Measurements from ENCODE around the gene CCER1. TPM values are rescaled to one million over a fixed set of nuclear protein-coding genes. Genes with fewer than 3 reads are reported as not detected.

Gene CCER1
- total RNA-seq, 1 donor from 2014 or later, result not detected

- H3K4me1 ChIP-seq (ENCODE audit: insufficient read depth, low read length), result peaks cover 8% of the 10 kb centered on the region
- peak overlapping the region; percentile 12 for H2AFZ ChIP-seq (ENCODE audit: low read depth, low read length)
- no peak for TF ChIP-seq CTCF (IDR thresholded peaks at IDR 0.05; ENCODE audit: insufficient read depth, low read depth, low read length)
- no peak for TF ChIP-seq EZH2 (IDR thresholded peaks at IDR 0.05; ENCODE audit: insufficient read depth, low read length)
- H3K4me3 ChIP-seq (ENCODE audit: insufficient read depth, low read depth, low read length), result no peak overlapping the region
- DNase-seq (ENCODE audit: low read depth) (peak; percentile 63), FAIRE-seq (peak; percentile 78)
- no peak overlapping the region for H3K4me3 Mint-ChIP-seq (ENCODE audit: unreplicated experiment)
- no peaks in the 10 kb centered on the region for H3K36me3 ChIP-seq (ENCODE audit: insufficient read depth, low read length)
- H3K4me1 Mint-ChIP-seq (ENCODE audit: low read depth, unreplicated experiment), result peaks cover 13% of the 10 kb centered on the region
- H3K36me3 Mint-ChIP-seq (ENCODE audit: low read depth, unreplicated experiment), result no peaks in the 10 kb centered on the region
- no peaks in the 10 kb centered on the region for H3K9me3 ChIP-seq (ENCODE audit: insufficient read depth, low read depth, low read length)
- peak overlapping the region; percentile 54 for H3K4me2 ChIP-seq (ENCODE audit: low read length)
- no peaks in the 10 kb centered on the region for H3K9me3 Mint-ChIP-seq (ENCODE audit: unreplicated experiment)
- H3K27me3 ChIP-seq (ENCODE audit: insufficient read depth, low read length), result no peaks in the 10 kb centered on the region
- H3K27me3 Mint-ChIP-seq (ENCODE audit: low read depth, unreplicated experiment), result no peaks in the 10 kb centered on the region
- H3K9ac ChIP-seq (ENCODE audit: low read length), result no peak overlapping the region
- no peak overlapping the region for H3K27ac Mint-ChIP-seq (ENCODE audit: unreplicated experiment)
- H3K27ac ChIP-seq (ENCODE audit: low read depth, low read length), result peak overlapping the region; percentile 16
- H4K20me1 ChIP-seq (ENCODE audit: insufficient read depth, low read length), result no peaks in the 10 kb centered on the region
- no peaks in the 10 kb centered on the region for H3K79me2 ChIP-seq (ENCODE audit: insufficient read depth, low read length)
Observed at GRCh38 chr12:90974286-90974685, 19.3 kb upstream of the CCER1 start.

- H3K36me3 Mint-ChIP-seq (ENCODE audit: low read depth, unreplicated experiment), result no peaks in the 10 kb centered on the region
- no peak for TF ChIP-seq CTCF (IDR thresholded peaks at IDR 0.05; ENCODE audit: insufficient read depth, low read depth, low read length)
- no peak for TF ChIP-seq EZH2 (IDR thresholded peaks at IDR 0.05; ENCODE audit: insufficient read depth, low read length)
- no peak for DNase-seq (ENCODE audit: low read depth)
Observed at GRCh38 chr12:90972226-90972625, 17.2 kb upstream of the CCER1 start.

GRCh38 chr12:90970911-90971310 lies 15.9 kb upstream of the CCER1 start:
- Mint-ChIP-seq H3K27ac (ENCODE audit: unreplicated experiment) (no peak overlapping the region), H3K4me1 (ENCODE audit: low read depth, unreplicated experiment) (peaks cover 11% of the 10 kb centered on the region), H3K36me3 (ENCODE audit: low read depth, unreplicated experiment) (no peaks in the 10 kb centered on the region), H3K27me3 (ENCODE audit: low read depth, unreplicated experiment) (no peaks in the 10 kb centered on the region), H3K9me3 (ENCODE audit: unreplicated experiment) (no peaks in the 10 kb centered on the region), H3K4me3 (ENCODE audit: unreplicated experiment) (no peak overlapping the region)
- DNase-seq (ENCODE audit: low read depth) (no peak), FAIRE-seq (no peak)
- Histone ChIP-seq H3K4me1 (ENCODE audit: insufficient read depth, low read length) (peaks cover 8% of the 10 kb centered on the region), H3K27ac (ENCODE audit: low read depth, low read length) (no peak overlapping the region), H3K4me3 (ENCODE audit: insufficient read depth, low read depth, low read length) (no peak overlapping the region), H3K36me3 (ENCODE audit: insufficient read depth, low read length) (no peaks in the 10 kb centered on the region), H3K27me3 (ENCODE audit: insufficient read depth, low read length) (no peaks in the 10 kb centered on the region), H3K4me2 (ENCODE audit: low read length) (no peak overlapping the region), H3K79me2 (ENCODE audit: insufficient read depth, low read length) (no peaks in the 10 kb centered on the region), H3K9ac (ENCODE audit: low read length) (no peak overlapping the region), H2AFZ (ENCODE audit: low read depth, low read length) (no peak overlapping the region), H4K20me1 (ENCODE audit: insufficient read depth, low read length) (no peaks in the 10 kb centered on the region), H3K9me3 (ENCODE audit: insufficient read depth, low read depth, low read length) (no peaks in the 10 kb centered on the region)
- TF ChIP-seq EZH2 (IDR thresholded peaks at IDR 0.05; ENCODE audit: insufficient read depth, low read length) (no peak), CTCF (IDR thresholded peaks at IDR 0.05; ENCODE audit: insufficient read depth, low read depth, low read length) (no peak)

More at GRCh38 chr12:90972226-90972625, 17.2 kb upstream of the CCER1 start:
- Histone ChIP-seq H3K9ac (ENCODE audit: low read length) (no peak overlapping the region), H3K4me3 (ENCODE audit: insufficient read depth, low read depth, low read length) (no peak overlapping the region), H3K9me3 (ENCODE audit: insufficient read depth, low read depth, low read length) (no peaks in the 10 kb centered on the region), H3K79me2 (ENCODE audit: insufficient read depth, low read length) (no peaks in the 10 kb centered on the region), H3K4me2 (ENCODE audit: low read length) (no peak overlapping the region), H4K20me1 (ENCODE audit: insufficient read depth, low read length) (no peaks in the 10 kb centered on the region), H3K36me3 (ENCODE audit: insufficient read depth, low read length) (no peaks in the 10 kb centered on the region), H3K4me1 (ENCODE audit: insufficient read depth, low read length) (peaks cover 8% of the 10 kb centered on the region), H3K27ac (ENCODE audit: low read depth, low read length) (no peak overlapping the region), H3K27me3 (ENCODE audit: insufficient read depth, low read length) (no peaks in the 10 kb centered on the region), H2AFZ (ENCODE audit: low read depth, low read length) (no peak overlapping the region)
- no peaks in the 10 kb centered on the region for H3K27me3 Mint-ChIP-seq (ENCODE audit: low read depth, unreplicated experiment)
- FAIRE-seq, result peak; percentile 70
- H3K27ac Mint-ChIP-seq (ENCODE audit: unreplicated experiment), result no peak overlapping the region
- no peaks in the 10 kb centered on the region for H3K9me3 Mint-ChIP-seq (ENCODE audit: unreplicated experiment)
- H3K4me1 Mint-ChIP-seq (ENCODE audit: low read depth, unreplicated experiment), result peaks cover 11% of the 10 kb centered on the region
- no peak overlapping the region for H3K4me3 Mint-ChIP-seq (ENCODE audit: unreplicated experiment)

Measured in astrocyte (in vitro differentiated cells and primary cell).